GM20431 (cell line): ENCODE data around the gene FANCC.
"Not testable (repeated sequence)": the region's sequence is repeated elsewhere in the genome, so short reads cannot be mapped to it uniquely, and the experiment has no call there.

Experiments
- in situ Hi-C: fragments of 300-500 bp; cut with MseI, MboI; formaldehyde crosslinking; loops from one replicate; pipeline ENCODE4 v1.15.0; 2020; ENCODE audit warnings: low sequenced_read_pairs; ENCODE audit not compliant: unreplicated experiment

FANCC gene

DNA sequence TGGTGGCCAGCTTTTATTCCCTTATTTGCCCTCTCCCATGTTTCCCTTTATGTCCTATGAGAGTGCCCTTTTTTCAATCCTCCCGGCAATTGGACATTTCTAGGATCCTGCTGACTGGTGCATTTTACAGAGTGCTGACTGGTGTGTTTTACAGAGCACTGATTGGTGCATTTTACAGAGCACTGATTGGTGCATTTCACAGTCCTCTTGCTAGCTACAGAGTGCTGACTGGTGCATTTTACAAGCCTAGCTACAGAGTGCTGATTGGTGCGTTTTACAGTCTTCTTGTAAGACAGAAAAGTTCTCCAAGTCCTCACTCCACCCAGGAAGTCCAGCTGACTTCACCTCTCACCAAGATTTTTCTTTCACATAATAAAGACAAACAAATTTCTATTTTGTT lies 15.4 kb upstream of the FANCC start:
- in situ Hi-C loops = no loop called here

DNA sequence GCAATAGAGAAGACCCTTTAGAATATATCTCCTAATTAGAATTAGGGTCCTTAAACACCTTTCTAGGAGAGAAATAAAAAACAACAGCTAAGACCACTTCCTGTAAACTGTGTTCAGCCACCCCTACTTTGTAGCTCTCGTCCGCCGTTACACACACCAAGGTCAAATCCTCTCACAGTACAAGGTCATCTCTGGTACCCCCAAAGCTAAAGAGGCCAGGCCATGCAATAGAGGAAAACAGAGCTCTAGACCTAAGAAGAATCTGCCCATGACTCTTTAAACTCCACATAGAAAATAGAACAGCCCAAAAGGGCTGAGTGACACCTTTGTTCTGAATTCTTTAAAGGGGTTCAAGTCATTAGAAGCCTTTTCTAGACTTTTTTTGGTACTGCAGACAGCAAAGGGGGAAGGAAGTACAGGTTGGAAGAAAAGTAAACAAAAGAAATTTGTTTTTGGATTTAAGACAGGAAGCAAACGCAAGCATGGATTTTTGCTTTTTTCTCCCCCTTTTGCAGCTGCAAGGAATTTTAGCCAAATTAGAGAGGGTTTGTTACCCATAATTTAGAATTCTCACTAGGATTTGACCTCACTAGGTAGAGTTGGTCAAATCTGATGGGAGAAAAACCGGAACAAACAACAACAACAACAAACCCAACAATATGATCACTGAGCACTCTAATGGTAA lies 13.4 kb upstream of the FANCC start:
- in situ Hi-C loops = no loop called here

DNA sequence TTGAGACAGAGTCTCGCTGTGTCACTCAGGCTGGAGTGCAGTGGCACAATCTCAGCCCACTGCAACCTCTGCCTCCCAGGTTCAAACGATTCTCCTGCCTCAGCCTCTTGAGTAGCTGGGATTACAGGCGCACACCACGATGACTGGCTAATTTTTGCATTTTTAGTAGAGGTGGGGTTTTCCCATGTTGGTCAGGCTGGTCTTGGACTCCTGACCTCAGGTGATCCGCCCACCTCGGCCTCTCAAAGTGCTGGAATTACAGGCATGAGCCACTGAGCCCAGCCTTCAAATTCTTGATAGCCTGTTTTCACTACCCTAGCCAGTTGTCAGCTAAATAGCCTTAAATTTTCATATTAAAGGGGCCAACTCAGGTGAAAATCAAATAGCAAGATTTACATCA lies 11.6 kb upstream of the FANCC start:
- in situ Hi-C loops = not testable (repeated sequence)

DNA sequence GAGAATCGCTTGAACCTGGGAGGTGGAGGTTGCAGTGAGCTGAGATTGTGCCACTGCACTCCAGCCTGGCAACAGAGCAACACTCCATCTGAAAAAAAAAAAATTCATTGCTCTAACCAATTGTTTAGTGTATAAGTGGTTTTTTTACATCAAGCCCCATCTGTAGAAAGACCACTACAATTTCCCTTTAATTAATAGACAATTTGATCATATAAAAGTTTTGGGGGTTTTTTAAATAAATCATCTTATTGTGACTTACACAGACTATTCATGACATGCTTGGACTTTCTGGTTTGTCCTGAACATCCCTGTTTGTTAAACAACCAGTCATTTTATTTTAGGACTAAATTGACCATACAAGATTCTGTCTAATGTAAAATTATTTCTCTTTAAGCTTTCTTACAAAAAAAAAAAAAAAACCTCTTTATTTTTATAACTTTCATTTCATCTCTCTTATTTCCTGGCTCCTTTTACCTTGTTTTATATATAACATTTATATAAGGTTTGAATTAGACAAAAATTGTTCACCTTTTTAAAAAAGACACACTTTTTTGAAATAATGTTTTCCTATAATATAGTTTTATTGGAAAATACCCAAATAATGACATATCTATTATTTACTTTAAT lies 9.8 kb upstream of the FANCC start:
- in situ Hi-C loops = no loop called here

DNA sequence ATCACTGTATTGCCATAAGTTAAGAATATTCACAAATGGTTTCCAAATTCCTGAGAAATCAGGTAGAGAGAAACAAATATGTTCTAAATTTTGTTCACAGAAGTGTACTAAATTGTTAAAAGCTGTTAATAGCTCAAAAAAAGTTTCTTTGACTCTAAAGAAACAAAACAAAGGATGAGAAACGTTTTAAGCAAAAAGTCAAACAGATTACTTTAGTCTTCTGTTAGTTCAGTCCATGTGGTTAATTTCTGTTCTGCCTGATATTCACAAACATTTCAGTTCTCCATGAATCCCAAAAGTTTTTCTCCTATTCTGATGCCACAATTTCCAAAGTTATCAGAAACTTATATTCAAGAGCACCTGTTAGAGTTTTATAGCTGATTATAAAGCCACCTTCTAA lies 7.7 kb upstream of the FANCC start:
- in situ Hi-C loops = no loop called here

DNA sequence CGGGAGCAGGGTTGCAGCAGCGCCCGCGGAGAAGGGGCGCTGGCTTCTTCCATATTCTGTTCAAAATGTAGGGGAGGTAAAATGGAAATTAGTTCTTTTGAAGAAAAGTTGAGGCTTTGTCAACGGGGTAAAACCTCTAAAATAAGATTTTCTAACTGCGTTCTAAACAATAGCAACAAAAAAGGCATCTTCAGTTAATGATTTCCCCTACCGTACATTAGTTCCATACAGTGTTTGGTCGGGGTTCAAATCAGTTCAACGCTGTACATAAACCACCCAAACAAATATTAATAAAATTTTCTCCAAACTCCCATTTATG lies 343 bp upstream of the FANCC start:
- in situ Hi-C loops = no loop called here

DNA sequence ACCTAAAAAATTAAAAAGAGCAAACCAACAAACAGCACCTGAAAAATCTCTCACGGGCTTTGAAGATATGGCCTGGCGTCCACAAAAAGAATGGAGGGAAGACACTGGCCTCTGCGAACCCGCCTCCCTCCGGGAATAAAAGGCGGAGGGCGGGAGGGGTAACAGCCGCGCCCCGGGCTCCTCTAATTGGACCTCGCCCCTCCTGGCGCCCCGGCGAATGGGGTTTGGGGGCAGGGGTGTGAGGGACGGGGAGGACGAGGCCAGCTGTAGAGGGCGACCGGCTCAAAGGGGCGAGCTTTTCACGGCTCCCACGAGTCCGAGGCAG lies 753 bp downstream of the FANCC start:
- in situ Hi-C loops = no loop called here

DNA sequence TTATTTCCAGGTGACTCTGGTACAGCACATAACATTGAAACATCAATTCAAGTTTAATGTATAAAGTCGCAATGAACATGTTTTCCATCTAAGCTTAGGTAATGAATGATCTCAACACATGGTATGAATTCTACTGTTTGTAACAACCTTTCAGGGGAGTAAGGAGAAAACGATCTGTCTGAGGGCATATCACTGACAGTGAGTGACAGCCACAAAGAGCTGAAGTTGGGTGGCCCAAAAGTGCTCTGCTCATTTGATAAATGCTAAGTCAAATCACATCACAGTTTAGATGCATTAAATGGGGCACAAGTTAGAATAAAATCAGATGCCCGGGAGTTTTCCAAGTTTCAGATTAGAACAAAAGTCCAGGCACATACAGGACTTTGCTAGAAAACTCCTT lies 1.2 kb downstream of the FANCC start:
- in situ Hi-C loops = no loop called here

DNA sequence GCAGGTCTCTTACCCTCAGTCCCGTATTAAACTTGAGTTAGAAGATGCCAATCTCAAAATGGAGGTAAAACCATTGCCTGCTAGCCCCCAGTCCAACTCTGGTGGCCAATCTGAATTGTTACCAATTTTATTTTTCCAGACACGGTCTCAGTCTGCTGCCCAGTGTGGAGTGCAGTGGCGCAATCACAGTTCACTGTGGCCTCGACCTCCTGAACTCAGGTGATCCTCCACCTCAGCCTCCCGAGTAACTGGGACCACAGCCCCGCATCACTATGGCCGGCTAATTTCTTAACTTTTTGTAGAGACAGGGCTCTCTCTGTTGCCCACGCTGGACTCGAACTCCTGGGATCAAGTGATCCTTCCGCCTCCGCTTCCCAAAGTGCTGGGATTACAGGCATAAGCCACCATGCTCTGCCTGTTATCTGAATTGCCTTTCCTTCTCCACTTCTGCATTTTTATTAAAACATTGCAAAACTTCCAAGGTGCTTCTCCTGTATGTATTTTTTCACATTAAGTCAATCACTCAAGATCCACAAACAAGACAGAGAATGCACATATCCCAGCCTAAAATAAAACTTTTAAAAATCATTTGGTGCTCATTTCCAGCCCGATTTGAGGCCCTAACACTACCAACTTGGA lies 2.3 kb downstream of the FANCC start:
- in situ Hi-C loops = no loop called here

DNA sequence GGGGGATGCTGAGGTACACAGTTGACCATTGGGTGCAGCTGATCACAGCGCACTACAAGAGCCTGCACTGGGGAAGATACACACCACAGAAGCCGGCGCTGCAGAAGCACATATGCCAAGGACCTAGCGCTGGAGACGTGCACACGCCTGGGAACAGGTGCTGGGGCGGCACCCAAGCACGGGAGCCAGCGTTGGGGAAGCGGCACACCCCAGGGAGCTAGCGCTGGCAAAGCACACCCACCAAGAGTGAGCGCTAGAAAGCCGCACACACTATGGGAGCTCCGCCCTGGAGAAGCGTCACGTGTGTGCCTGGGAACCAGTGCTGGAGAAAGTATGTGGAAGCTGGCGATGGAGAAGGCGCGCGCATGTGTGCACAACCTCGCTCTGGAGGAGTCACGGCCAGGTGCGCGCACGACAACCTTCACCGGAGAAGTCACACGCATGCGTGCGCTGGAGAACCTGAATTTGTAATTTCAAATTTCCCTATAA lies 4.5 kb downstream of the FANCC start:
- in situ Hi-C loops = no loop called here

DNA sequence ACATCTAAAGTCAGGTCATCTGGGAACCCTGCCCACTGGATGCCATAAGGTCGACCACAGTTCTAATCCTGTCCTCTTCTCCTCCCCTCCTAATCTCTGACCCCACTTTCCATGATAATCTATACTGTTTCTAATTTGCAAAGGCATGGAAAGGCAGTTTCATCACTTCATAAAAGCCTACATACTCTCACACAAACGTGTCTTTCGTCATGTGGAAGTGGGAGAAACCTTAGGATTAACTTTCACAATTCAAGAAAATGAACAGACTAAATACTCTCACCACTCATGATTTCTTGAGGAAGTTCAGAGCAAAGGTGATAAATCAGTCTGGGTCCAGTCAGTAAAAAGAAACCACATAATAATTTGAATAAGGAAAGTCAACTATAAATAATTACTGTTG lies 5.5 kb downstream of the FANCC start:
- in situ Hi-C loops = no loop called here

DNA sequence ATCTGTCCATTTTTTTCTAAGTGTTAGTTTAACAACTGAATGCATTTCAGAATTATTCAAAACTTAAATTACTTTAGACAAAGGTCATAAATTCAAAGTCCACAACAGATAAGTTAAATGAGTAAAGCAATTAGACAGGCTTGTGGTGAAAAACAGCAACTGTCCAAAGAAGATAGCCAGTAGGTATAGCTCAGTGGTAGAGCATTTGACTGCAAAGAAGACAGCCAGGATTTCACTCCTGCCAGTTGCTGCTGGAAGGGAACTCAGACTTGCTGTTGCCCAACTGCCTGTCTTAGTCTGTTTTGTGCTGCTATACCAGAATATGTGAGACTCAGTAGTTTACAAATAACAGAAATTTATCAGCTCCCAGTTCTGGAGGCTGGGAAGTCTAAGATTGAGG lies 10.0 kb downstream of the FANCC start:
- in situ Hi-C loops = no loop called here

DNA sequence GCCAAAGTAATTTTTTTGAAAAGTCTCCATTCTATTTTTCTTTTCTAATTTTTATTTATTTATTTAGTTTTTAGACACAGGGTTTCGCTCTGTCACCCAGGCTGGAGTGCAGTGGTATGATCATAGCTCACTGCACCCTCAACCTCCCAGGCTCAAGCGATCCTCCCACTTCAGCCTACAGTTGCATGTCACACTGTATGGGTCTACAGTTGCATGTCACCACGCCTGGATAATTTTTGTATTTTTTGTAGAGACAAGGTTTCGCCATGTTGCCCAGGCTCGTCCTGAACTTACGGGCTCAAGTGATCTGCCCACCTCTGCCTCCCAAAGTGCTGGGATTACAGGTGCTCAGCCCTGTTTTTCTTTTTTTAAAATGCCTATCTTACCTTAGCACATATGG lies 10.7 kb downstream of the FANCC start:
- in situ Hi-C loops = no loop called here

DNA sequence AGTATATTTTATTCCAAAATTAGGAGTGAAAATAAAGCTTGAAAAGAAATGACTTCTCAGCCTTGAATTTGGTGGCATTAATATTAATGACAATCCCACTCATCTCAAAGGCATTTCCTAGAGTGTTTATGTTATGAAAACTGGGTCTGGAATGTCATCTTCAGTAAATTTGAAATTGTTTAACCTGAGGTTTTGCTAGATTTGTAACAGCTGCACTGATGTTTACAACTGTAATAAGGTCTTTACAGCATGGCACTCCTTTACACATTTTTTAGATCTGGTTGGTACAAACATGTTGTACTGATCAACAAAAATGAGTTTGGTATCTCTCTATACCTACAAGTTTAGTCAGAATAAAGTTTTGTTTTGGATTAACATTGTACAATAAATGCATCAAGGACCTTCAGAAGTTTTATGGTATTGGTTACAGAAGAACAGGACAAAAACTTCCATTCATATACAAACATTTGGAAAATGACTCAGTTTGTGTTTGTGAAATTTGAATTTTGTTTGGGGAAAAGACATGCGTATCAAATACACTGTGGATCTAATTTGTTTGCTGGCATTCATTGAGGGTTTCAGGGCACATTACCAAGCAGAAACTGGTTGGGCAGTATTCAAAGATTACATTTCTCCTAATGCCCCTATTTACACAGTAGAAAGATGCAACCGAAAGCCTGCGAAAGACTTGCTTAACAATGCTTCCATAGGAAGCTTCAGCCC lies 11.6 kb downstream of the FANCC start:
- in situ Hi-C loops = no loop called here

DNA sequence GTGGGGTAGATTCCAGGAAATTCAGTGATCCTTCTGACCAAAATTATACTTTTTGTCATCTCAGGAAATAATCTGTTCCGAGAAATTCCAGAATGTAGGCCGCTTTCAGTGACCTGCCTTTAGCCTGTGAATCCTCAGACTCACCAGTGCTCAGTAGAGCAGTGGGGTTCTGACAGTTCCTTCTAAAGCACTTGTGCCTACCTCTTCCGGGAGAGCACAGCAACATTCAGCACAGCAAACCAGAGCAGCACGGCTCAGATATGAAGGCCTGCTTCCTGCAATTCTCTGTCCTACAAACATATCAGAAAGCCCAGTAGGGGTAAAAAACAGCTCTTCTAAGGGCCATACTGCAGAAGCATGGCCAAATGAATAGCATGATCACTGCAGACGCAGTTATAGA lies 15.0 kb downstream of the FANCC start:
- in situ Hi-C loops = no loop called here

DNA sequence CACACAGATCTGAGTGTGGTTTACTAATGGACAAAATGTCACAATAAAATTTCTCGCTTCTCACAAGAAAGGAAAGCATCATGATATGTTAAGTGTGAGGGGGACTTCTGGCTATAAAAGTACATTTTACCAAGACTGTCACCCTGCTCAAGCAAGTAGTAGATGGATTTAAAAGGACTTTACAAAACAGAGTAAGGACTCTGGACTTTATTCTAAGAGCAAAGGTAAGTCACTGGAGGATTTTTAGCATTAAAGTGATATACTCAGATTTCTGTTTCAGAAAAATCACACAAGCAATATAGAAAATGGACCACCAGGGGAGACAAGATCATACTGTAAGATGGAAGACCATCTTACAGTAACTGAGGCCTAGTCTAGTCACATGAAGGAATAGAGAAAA lies 19.7 kb downstream of the FANCC start:
- in situ Hi-C loops = no loop called here

DNA sequence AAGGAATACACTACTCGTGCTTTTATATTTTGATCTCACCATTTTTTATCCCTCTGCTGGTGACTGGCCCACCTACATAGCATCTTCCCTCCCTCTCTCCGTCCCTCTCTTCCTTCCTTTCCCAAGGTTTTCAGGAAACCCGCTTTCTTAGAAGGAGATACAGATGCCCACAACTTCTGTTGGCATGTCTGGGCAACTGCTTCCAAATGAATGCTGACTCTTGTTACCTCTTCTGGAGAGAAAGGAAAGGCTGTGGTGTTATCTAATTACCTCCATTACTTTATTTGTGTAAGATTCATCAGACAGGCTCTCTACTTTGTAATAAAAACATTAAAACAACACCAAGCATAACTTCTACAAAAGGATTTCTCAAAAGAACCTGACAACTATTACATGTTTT lies 20.2 kb downstream of the FANCC start:
- in situ Hi-C loops = no loop called here

DNA sequence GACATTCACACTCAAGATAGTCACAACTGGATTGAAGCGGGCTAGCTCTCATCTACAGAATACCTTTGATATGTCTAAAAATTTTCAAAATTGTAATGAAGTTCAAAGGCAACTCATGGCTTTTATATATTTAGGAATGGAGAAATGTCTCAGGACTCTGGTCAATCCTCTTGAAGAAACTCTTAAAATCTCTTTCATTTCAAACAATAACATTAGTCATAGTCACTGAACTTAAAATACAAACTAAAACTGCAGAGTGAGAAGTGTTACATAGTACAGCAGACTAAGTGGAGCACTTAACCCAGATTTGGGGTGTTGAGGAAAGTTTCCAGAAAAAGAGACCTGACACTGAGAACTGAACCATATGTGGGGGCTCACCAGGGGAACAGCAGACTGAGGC lies 20.7 kb downstream of the FANCC start:
- in situ Hi-C loops = no loop called here

DNA sequence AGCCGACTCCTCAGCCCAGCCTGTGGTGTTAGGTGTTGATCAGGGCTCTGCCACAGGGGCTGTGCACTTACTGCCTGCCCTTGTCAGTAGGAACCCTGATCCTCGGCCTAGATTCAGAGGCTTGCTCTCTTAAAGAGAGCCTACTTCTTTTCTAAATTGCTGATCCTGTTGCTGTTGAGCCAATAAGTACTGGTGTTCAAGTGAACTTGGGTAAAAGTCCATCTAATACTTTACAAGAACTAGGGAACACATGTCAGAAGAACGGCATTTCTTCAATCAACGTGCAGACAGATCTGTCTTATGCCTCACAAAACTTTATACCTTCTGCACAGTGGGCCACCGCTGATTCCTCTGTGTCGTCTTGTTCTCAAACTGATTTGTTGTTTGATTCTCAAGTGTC lies 24.2 kb downstream of the FANCC start:
- in situ Hi-C loops = not testable (repeated sequence)

DNA sequence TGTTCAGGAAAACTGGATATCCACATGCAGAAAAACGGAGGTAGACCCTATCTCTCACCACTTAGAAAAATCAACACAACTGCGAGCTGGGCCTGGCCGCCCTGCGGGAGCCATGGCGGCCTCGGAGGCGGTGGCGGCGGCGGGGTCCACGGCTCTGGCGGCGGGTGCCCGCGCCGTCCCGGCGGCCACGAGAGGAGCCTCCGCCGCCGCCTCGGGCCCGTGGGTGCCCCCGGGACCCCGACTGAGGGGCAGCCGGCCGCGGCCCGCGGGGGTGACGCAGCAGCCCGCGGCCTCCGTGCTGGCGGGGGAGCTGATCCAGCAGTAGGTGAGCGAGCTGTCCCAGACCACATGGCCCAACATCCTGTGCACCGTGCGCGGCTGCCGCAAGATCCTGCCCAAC lies 25.3 kb downstream of the FANCC start:
- in situ Hi-C loops = no loop called here

DNA sequence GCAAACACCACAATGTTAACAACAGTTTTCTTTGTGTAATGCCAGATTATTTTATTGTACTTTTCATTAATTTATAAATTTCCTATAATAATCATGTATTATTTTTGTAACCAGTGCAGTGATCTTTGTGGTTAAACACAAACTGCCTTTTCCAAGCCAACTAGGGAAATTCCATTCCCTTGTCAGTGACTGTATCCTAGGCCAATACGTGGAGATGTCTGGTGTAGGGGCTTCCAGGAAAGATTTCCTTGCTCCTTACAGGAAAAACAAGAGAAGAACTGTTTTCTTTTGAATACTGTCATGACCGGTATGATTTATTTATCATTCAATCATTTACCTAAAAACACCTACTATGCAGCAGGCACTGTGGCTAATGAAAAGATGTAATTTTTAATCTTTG lies 31.4 kb downstream of the FANCC start:
- in situ Hi-C loops = no loop called here
